ENCODE results near the gene C6orf118.
A peak's percentile ranks its signal among the peaks of the same experiment; 100 is the strongest.

C6orf118 gene

DNA sequence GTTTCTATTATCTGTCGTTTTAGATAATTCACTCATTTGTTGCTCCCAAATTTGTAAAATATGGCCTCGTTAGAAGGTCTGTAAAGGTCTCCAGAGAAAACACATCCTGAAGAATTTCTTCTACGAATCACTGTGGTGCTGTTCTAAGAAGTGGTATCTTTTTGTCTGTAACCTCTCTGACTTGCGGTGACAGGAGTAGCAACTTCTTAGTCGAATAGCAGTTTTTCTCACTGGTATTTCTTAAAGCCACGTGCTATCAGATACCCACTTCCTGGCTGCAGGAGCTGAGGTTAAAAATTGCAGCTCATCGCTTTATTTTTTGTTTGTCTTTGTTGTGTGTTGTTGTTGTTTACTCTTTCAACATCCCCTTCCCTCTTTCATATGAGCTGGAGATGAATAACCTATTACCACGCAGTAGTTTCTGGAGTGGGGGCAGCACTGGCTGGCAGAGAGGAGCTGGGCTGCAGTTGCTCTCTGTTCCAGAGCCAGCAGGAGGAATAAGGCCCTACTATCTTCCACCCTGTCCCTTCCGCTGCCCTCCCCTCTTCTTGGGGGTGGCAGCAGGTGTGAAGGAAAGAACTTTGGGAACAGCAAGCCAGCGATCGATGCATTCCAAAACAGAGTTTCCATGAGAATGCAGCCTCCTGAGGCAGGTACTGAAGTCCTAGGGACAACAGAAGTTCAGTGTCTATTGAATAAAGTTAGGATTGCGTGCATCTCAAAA is 64.7 kb downstream of the C6orf118 start:
- peak; percentile 36 for DNase-seq (ENCODE audit: low spot score)

DNA sequence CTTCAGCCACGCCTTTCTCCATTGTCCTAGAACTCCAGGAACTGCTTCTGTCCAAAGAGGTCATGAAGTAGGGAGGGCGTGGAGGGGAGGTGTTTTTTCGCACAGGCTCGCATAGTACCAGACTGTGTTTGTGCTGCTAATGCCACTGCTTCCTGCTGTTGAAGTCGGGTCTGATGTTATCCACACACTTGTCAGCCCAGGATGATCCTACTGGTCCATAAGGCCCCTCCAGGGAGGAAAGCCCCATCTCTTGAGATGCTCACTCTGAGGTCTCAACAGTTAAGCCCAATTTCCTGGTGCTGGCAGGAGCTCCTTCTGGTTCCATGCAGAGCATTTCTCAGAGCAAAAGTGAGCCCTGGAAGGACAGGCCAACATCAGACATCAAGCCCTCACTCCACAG is 65.6 kb downstream of the C6orf118 start:
- DNase-seq (ENCODE audit: low spot score): no peak

DNA sequence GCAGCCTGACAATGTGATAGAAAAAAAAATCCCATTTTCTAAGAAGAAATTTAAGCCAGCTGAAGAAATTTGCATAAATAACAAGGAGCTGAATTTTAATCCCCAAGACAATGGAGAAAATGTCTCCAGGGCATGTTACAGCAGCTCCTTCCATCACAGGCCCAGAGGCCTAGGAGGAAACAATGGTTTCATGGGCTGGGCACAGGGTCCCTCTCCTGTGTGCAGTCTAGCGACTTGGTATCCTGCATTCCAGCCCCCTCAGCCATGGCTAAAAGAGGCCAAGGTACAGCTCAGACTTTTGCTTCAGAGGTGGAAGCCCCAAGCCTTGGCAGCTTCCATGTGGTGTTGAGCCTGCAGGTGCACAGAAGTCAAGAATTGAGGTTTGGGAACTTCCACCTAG is 73.1 kb downstream of the C6orf118 start:
- no peak for DNase-seq (ENCODE audit: low spot score)

DNA sequence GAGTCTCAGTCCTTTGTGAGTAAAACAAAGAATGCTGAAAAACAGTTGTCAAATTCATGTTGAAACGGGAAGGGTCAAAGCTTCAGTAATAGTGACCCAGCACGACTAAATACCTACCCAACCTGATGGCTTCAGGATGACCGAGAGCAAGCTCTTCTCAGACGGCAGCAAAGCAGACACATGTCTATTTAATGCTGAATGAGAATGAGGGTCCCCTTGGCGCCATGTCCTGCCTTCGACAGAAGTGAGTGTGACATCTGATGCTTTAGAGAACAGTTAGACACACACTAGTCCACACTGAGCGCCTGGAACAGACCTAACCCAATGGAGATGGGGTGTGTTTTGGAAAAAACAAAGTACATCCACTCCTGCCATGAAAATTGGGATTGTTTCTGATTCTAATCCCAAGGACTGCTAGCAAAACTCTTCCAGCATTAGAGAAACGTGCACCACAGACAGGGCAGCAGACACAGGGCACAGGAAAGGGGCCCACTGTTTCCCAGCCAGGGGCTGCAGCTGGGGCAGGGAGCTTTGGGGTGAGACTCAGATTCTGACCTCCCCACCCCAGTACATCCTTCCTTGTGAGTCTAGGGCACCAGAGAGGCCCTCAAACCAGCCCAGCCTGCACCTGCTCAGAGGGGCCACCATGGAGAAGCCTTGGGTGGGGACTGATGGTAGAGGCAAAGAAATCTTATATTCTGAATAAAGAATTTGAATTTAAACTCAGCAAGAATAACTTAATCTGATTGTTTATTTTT is 76.5 kb downstream of the C6orf118 start:
- no peak for DNase-seq (ENCODE audit: low spot score)

DNA sequence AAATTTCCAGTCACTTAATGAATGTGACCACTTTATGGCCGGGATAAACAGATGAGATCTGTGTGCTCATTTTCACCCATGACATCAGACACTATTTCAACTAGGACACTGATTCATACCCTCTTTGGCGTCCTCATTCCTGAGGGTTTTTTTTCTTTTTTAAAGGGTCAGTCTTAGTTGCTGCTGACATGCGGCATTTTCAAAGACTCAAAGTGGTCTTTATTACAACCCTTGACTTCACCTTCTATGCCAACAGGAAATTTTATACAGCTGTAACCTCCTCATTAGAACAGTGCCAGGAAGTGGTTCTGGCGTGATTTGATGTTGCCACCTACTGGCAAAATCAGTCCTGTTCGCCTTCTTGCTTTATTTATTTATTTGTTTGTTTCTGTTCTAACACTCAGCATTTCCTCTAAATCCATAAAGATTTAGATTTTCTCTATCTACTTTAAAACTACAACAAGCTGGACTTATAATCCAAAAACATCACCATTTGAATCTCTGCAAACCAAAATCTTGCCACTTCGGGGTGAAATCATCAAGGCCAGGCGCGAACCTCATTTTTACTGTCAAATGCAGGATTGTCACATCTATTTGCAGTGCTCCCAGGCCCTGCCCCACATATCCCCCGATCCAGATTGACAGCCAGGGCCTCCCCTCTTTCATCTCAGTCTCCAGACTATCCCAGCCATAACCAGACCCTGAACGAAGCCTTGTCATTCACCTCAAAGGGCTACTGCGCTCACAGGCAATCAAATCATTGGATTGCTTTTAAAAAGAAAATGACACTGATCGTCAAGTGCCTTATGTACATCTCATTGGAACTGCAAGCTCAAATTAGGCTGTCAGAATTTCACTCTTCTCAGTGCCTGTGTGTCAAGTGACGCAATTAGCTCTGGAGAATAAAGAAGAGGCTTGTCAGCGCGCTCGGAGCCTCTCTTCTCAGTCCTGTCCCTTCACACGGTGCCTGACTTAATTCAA is 77.5 kb downstream of the C6orf118 start:
- peak; percentile 85 for DNase-seq (ENCODE audit: low spot score)

DNA sequence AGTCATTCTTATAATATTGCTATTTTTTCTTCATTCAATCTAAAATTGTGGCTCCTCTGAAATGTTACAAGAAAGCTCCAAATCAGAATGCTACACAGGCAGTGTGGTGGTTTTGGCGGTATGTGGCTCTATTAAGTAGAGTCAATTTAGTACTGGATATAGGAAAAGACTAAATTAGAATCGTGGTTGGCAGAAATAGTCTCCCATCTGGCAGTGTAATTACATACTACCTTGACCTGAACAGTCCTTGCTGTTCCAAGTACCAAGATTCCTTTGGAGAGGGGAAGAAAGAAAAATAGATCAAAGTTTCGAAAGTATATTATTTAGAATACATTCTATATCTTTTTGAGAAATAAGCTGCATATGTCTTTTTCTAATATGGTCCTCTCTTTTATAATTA is 78.2 kb downstream of the C6orf118 start:
- DNase-seq (ENCODE audit: low spot score): no peak
